Raji (cell line): ENCODE results near the gene PSD4.

Source experiments
- POLR2A ChIP-seq: IDR thresholded peaks from 2 replicates; pipeline ENCODE4 v1.6.1; 2011; ENCODE audit warnings: low read depth, low read length, control low read depth; ENCODE audit not compliant: insufficient read depth

PSD4 gene

GRCh38 chr2:113234721-113235346 is 61.1 kb downstream of the PSD4 start:
- no peak for TF ChIP-seq POLR2A

GRCh38 chr2:113236367-113237159 is 62.8 kb downstream of the PSD4 start:
- TF ChIP-seq POLR2A: no peak

GRCh38 chr2:113237604-113238160 is 63.9 kb downstream of the PSD4 start:
- no peak for TF ChIP-seq POLR2A

GRCh38 chr2:113238871-113239839 is 65.4 kb downstream of the PSD4 start:
- no peak for TF ChIP-seq POLR2A

- TF ChIP-seq POLR2A: no peak
Observed at GRCh38 chr2:113240150-113240914, 66.6 kb downstream of the PSD4 start.

GRCh38 chr2:113240915-113241911 is 67.4 kb downstream of the PSD4 start:
- no peak for TF ChIP-seq POLR2A

- no peak for TF ChIP-seq POLR2A
Observed at GRCh38 chr2:113242327-113242726, 68.6 kb downstream of the PSD4 start.

GRCh38 chr2:113245276-113245711 is 71.5 kb downstream of the PSD4 start:
- no peak for TF ChIP-seq POLR2A

- TF ChIP-seq POLR2A: no peak
Observed at GRCh38 chr2:113246606-113247005, 72.8 kb downstream of the PSD4 start.

- TF ChIP-seq POLR2A: no peak
Observed at GRCh38 chr2:113248997-113249770, 75.4 kb downstream of the PSD4 start.

GRCh38 chr2:113251118-113251517 is 77.3 kb downstream of the PSD4 start:
- TF ChIP-seq POLR2A: no peak

GRCh38 chr2:113252047-113252590 is 78.3 kb downstream of the PSD4 start:
- no peak for TF ChIP-seq POLR2A
